Measurements from ENCODE around the gene DTYMK. TPM values are rescaled to one million over a fixed set of nuclear protein-coding genes. Genes with fewer than 3 reads are reported as not detected.

DTYMK gene
- total and polyA plus RNA-seq, 2 of the 8 experiments (the other 6 are each of a cell fraction or from before 2014, with no cell fraction given) = 58.3 to 69.9 TPM

GRCh38 chr2:241633561-241633960 lies 53.1 kb downstream of the DTYMK start:
- H3K27me3 ChIP-seq (replicated peaks in 1 of 4; ENCODE audit: control insufficient read depth in 3 of 4, extremely low read depth in 1 of 4, insufficient read depth in 3 of 4, low read length in 3 of 4) = no peaks in the 10 kb centered on the region
- H3K14ac ChIP-seq (ENCODE audit: insufficient read length) = no peak overlapping the region
- ChIA-PET CTCF (ENCODE audit: partially characterized antibody) (interaction anchor here (1.1 to 1.9 kb wide), 4 partner anchors 14 to 38 kb away, joined by 3 to 6 read pairs (median 4); no protein-coding TSS in a partner anchor), POLR2A (ENCODE audit: partially characterized antibody) (interaction anchor here (0.9 to 2.0 kb wide), 4 partner anchors 8 to 68 kb away, joined by 3 to 8 read pairs (median 4); partner anchors contain the start of gene ING5)
- TF ChIP-seq SP2 (IDR thresholded peaks at IDR 0.05; ENCODE audit: low read length) (no peak), SIN3A (conservative IDR thresholded peaks at IDR 0.05 in 1 of 2, IDR thresholded peaks at IDR 0.05 in 1 of 2; ENCODE audit: low read depth in 1 of 2, low read length in 2 of 2) (no peak), KDM4A (IDR thresholded peaks at IDR 0.05; ENCODE audit: low read depth, low read length, severe bottlenecking) (no peak), RNF2 (IDR thresholded peaks at IDR 0.05; ENCODE audit: borderline replicate concordance, low read depth, low read length, missing control alignments, poor library complexity, severe bottlenecking) (no peak)
- TF ChIP-seq, protein P1, sequence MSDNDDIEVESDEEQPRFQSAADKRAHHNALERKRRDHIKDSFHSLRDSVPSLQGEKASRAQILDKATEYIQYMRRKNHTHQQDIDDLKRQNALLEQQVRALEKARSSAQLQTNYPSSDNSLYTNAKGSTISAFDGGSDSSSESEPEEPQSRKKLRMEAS (IDR thresholded peaks at IDR 0.05) = no peak
- TF ChIP-seq, protein P2, sequence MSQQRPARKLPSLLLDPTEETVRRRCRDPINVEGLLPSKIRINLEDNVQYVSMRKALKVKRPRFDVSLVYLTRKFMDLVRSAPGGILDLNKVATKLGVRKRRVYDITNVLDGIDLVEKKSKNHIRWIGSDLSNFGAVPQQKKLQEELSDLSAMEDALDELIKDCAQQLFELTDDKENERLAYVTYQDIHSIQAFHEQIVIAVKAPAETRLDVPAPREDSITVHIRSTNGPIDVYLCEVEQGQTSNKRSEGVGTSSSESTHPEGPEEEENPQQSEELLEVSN (IDR thresholded peaks at IDR 0.05) = no peak
- no peak overlapping the region for H2BK20ac ChIP-seq (ENCODE audit: low read length)
- H2BK15ac ChIP-seq (ENCODE audit: low read length) = no peak overlapping the region
- no peak overlapping the region for H4K91ac ChIP-seq (replicated peaks; ENCODE audit: insufficient read length, low read length)
- no peak overlapping the region for H3K18ac ChIP-seq (ENCODE audit: extremely low read depth, low read length)
- no peak overlapping the region for H3K4ac ChIP-seq (replicated peaks; ENCODE audit: insufficient read length, low read depth, low read length)
- no peak overlapping the region for H3K4me2 ChIP-seq (ENCODE audit: insufficient read depth in 1 of 2, low read depth in 2 of 2, low read length in 2 of 2)
- H2AK5ac ChIP-seq (ENCODE audit: low read depth, low read length) = no peak overlapping the region
- FAIRE-seq (no peak), DNase-seq (ENCODE audit: low read depth in 1 of 2, low spot score in 2 of 2) (no peak)
- H3K23me2 ChIP-seq (ENCODE audit: low read depth, low read length) = peaks cover 4% of the 10 kb centered on the region; the same call in 1 of the 2 replicates
- H3K4me1 ChIP-seq (replicated peaks in 1 of 4; ENCODE audit: control insufficient read depth in 3 of 4, insufficient read depth in 4 of 4, low read length in 3 of 4) = peaks cover 0 to 3% (median 1%) of the 10 kb centered on the region in 4 experiments; a peak in 3 of 7 replicates
- peaks cover 7 to 13% of the 10 kb centered on the region in 2 experiments for H4K20me1 ChIP-seq (replicated peaks in 1 of 2; ENCODE audit: control insufficient read depth in 1 of 2, insufficient read depth in 2 of 2, low read length in 2 of 2)
- no peak overlapping the region for H3K23ac ChIP-seq (ENCODE audit: insufficient read length)
- H2AFZ ChIP-seq (ENCODE audit: low read length) = no peak overlapping the region
- no peak overlapping the region for H3K56ac ChIP-seq (replicated peaks; ENCODE audit: insufficient read length, low read depth, low read length)
- no peak overlapping the region for H3K27ac ChIP-seq (ENCODE audit: low read depth, low read length)
- no peak overlapping the region for H4K8ac ChIP-seq (ENCODE audit: extremely low read depth, insufficient read depth, low read length)
- H4K5ac ChIP-seq (ENCODE audit: insufficient read length, low read depth, low read length) = no peak overlapping the region
- no peak overlapping the region for H2BK5ac ChIP-seq (ENCODE audit: low read depth, low read length)
- H3K4me3 ChIP-seq (ENCODE audit: extremely low read depth in 1 of 4, insufficient read depth in 2 of 4, low read depth in 3 of 4, low read length in 4 of 4) = no peak overlapping the region
- H3K79me1 ChIP-seq (ENCODE audit: low read depth, low read length) = peaks cover 14% of the 10 kb centered on the region
- WGBS, 2 experiments (ENCODE audit: extremely low coverage in 1 of 2, insufficient coverage in 1 of 2, insufficient read length in 1 of 2, insufficient replicate concordance in 2 of 2, low coverage in 1 of 2, low lambda C conversion rate in 2 of 2, missing lambda C conversion rate in 1 of 2) = 98% methylated on average over 17 of the region's 17 CpGs; no CpG with 5 or more reads in 1 of the 2 experiments
- no peak overlapping the region for H3K9ac ChIP-seq (replicated peaks in 1 of 4; ENCODE audit: extremely low read depth in 1 of 4, low read depth in 3 of 4, low read length in 3 of 4)
- H3K9me3 ChIP-seq (ENCODE audit: insufficient read depth in 2 of 2, low read depth in 1 of 2, low read length in 1 of 2) = no peaks in the 10 kb centered on the region
- H2BK120ac ChIP-seq (replicated peaks; ENCODE audit: low read depth, low read length) = no peak overlapping the region
- peaks cover 3 to 27% (median 16%) of the 10 kb centered on the region in 4 experiments; a peak in 6 of 8 replicates for H3K36me3 ChIP-seq (ENCODE audit: control insufficient read depth in 2 of 4, insufficient read depth in 4 of 4, low read length in 3 of 4)
- H2BK12ac ChIP-seq (ENCODE audit: low read depth, low read length) = no peak overlapping the region
- peaks cover 2 to 45% of the 10 kb centered on the region in 2 experiments for H3K79me2 ChIP-seq (ENCODE audit: control insufficient read depth in 1 of 2, insufficient read depth in 2 of 2, low read length in 2 of 2)
